Mucosa of gallbladder (tissue), 1 donor: ENCODE measurements around the gene DONSON. TPM values are rescaled to one million over a fixed set of nuclear protein-coding genes. Genes with fewer than 3 reads are reported as not detected.
A peak's percentile ranks its signal among the peaks of the same experiment; 100 is the strongest.

ENCODE experiments used
- DNase-seq: peaks from one replicate; pipeline ENCODE4 v3.0.0-alpha.2; 2020; ENCODE audit warnings: low spot score
- total RNA-seq: library from RNA; stranded (reverse); gene quantifications from one replicate; pipeline ENCODE4 v1.2.1, GENCODE V29; 2021
- donor health status: DM: no; HTN: no; CAD: no.

The DONSON gene
- total RNA-seq, 1 donor from 2014 or later: 10.1 TPM

GRCh38 chr21:33541756-33542639 is 46.5 kb downstream of the DONSON start, which contains the start of gene GART:
GART (minus strand) TSS chr21:33542117; CDS start chr21:33539315, 2,802 bp downstream.
- DNase-seq: peak; percentile 75

- DNase-seq: no peak
Observed at GRCh38 chr21:33541105-33541711, 47.3 kb downstream of the DONSON start.

GRCh38 chr21:33540711-33541104 is 47.8 kb downstream of the DONSON start:
- DNase-seq: no peak

GRCh38 chr21:33539616-33540015 is 48.9 kb downstream of the DONSON start:
- no peak for DNase-seq

- no peak for DNase-seq
Observed at GRCh38 chr21:33537212-33537611, 51.3 kb downstream of the DONSON start.

- no peak for DNase-seq
Observed at GRCh38 chr21:33531007-33531406, 57.5 kb downstream of the DONSON start.

Other genes starting within 250 kb of the DONSON start
- gene IFNGR2, start 185.3 kb downstream of the DONSON start, total RNA-seq: 61.3 TPM
- 95.0 TPM for gene TMEM50B, start 108.7 kb downstream of the DONSON start, total RNA-seq
- 2.8 TPM for gene DNAJC28, start 97.0 kb downstream of the DONSON start, total RNA-seq
- 51.9 TPM for gene GART, start 46.6 kb downstream of the DONSON start, total RNA-seq
- 257 TPM for gene SON, start 45.6 kb downstream of the DONSON start, total RNA-seq
- gene CRYZL1, start 53.1 kb upstream of the DONSON start, total RNA-seq: 29.1 TPM
- gene ITSN1, start 53.8 kb upstream of the DONSON start, total RNA-seq: 48.0 TPM